Testis (tissue), 2 donors: ENCODE data around the gene TRIP10.

Source experiments
- CTCF ChIP-seq, 3 experiments: fragments of 450-650 bp in 2 of 3; fragments of 200-600 bp in 1 of 3; sonication (generic) in 1 of 3; IDR thresholded peaks; one replicate each; pipeline ENCODE4 v1.5.1; 2016 to 2019; ENCODE audit warnings: antibody characterized with exemption in 3 of 3, mild to moderate bottlenecking in 2 of 3, moderate library complexity in 1 of 3
- POLR2A ChIP-seq: fragments of 450-650 bp; IDR thresholded peaks from one replicate; pipeline ENCODE4 v1.6.1; 2017; ENCODE audit warnings: antibody characterized with exemption, mild to moderate bottlenecking, moderate library complexity

GRCh38 chr19:6736917-6737283 is 2.6 kb upstream of the TRIP10 start:
- peak in 1 of 3 experiments; percentile 25 for TF ChIP-seq CTCF (IDR thresholded peaks at IDR 0.05)
- TF ChIP-seq POLR2A: no peak
